GM12878 (cell line): ENCODE data around the gene RAB13. TPM values are rescaled to one million over a fixed set of nuclear protein-coding genes. Genes with fewer than 3 reads are reported as not detected.

Experiments used
- BHLHE40 ChIP-seq, 2 experiments: fragments of 450-650 bp in 1 of 2; IDR thresholded peaks; 2 replicates each; pipeline ENCODE4 v1.6.1; 2011 to 2017; ENCODE audit warnings: low read depth in 2 of 2, borderline replicate concordance in 1 of 2, improper control_type of control experiment in 1 of 2, low read length in 1 of 2, mild to moderate bottlenecking in 1 of 2
- CBFB ChIP-seq: IDR thresholded peaks from 2 replicates; pipeline ENCODE4 v1.6.1; 2016; ENCODE audit warnings: antibody characterized with exemption, low read depth
- LARP7 ChIP-seq: fragments of 450-650 bp; IDR thresholded peaks from 2 replicates; pipeline ENCODE4 v1.6.1; 2017; ENCODE audit warnings: mild to moderate bottlenecking
- MTA3 ChIP-seq: IDR thresholded peaks from 2 replicates; pipeline ENCODE4 v1.6.1; 2012; ENCODE audit warnings: low read length, inconsistent platforms, borderline replicate concordance
- RAD21 ChIP-seq: IDR thresholded peaks from 2 replicates; pipeline ENCODE4 v1.6.1; 2011; ENCODE audit warnings: mild to moderate bottlenecking, low read depth, low read length, moderate library complexity; ENCODE audit not compliant: insufficient read depth
- RUNX3 ChIP-seq: IDR thresholded peaks from 2 replicates; pipeline ENCODE4 v1.6.1; 2012; ENCODE audit warnings: low read length, inconsistent platforms
- SMARCA5 ChIP-seq: fragments of 450-650 bp; IDR thresholded peaks from 2 replicates; pipeline ENCODE4 v1.6.1; 2017; ENCODE audit warnings: mild to moderate bottlenecking
- YY1 ChIP-seq: IDR thresholded peaks from 2 replicates; pipeline ENCODE4 v1.6.1; 2011; ENCODE audit warnings: low read depth, mild to moderate bottlenecking, low read length
- polyA plus RNA-seq, 11 experiments: library from polyadenylated mRNA; depleted of rRNA in 4 of 11; unstranded in 6 of 11; stranded (reverse) in 5 of 11; fragments of >200 nt; fragmentation: Nextera tagmentation in 4 of 11; fragmentation: Illumina TruSeq in 1 of 11; extraction: Ambion mirVana in 4 of 11; extraction: Trizol in 1 of 11; gene quantifications; 1 replicate in 1 of 11; 2 replicates in 10 of 11; pipeline versions ENCODE4 v1.2.1 to v1.2.3, GENCODE V29; 2011 to 2016; ENCODE audit warnings: inconsistent platforms in 2 of 11, missing spikeins in 2 of 11, low read depth in 1 of 11
- total RNA-seq, 4 experiments: library from RNA; depleted of rRNA in 3 of 4; stranded (reverse); fragments of >200 nt in 3 of 4; fragmentation: Illumina TruSeq in 1 of 4; extraction: Trizol in 1 of 4; gene quantifications; 2 replicates each; pipeline versions ENCODE4 v1.2.1 to v1.2.3, GENCODE V29; 2013 to 2021
- TF ChIP-seq, protein P1 (sequence below): IDR thresholded peaks from 2 replicates; pipeline ENCODE4 v1.6.1; 2012; ENCODE audit warnings: mild to moderate bottlenecking, low read depth, low read length
- TF ChIP-seq, protein P2 (sequence below): fragments of 450-650 bp; IDR thresholded peaks from 2 replicates; pipeline ENCODE4 v1.6.1; 2017; ENCODE audit warnings: mild to moderate bottlenecking, low read depth, inconsistent platforms; ENCODE audit not compliant: poor library complexity, severe bottlenecking

Gene RAB13
- total and polyA plus RNA-seq, 10 of the 15 experiments (the other 5 are each of a cell fraction or from before 2014, with no cell fraction given): 0.75 to 30.7 (median 15.9) TPM

DNA sequence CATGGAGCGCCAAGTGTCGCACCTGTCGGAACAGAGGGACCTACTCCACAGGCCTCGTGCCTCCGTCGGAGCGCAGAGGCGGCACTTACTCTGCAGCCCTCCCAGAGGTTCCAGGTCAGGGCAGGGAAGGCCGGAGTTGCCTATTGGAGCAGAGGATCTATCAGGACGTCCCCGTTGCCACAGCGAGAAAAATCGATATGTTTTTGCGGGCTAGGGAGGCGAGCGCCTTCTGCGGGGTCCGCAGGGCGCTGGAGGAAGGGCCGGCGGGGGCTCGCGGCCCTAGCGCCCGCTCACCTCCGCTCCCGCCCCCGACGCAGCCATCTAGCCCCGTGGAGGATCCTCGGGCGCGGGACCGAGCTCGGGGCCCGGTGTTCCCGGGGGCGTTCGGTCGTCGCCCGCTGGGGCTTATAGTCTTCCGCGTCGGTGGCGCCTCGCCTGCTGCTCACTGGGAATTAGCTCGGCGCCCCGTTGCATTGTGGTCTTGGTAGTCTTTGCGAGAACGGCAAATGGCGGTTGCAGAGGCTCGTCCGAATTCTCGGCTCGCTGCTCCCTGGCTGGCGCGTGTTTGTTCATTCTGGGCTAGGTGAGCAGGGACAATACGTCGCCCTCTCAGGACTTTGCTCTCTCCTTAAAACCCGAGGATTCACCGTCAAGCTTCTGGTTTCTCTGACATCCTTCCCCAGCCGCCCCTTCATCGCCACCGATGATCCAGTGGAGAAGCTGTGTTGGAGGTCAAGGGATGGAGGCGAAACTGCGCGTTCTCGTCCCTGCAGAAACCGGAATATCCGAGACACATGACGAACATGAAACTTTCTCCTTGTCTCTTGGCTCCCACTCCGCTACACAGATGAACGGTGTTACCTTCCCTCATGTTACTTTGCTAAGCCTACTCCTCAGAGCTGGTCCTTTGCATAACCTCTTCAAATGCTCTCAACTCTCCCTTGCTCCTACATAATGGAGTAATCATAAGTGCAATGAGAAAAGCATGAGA, 8.6 kb downstream of the RAB13 start, which contains the start of gene JTB (continued):
- no peak for TF ChIP-seq RAD21
- peak in 1 of 2 experiments; percentile 6; a peak in 1 of 4 replicates for TF ChIP-seq BHLHE40 (IDR thresholded peaks at IDR 0.05; ENCODE audit: borderline replicate concordance in 1 of 2, low read depth in 2 of 2, low read length in 1 of 2)
- TF ChIP-seq YY1: peak; percentile 97
- TF ChIP-seq, protein P1, sequence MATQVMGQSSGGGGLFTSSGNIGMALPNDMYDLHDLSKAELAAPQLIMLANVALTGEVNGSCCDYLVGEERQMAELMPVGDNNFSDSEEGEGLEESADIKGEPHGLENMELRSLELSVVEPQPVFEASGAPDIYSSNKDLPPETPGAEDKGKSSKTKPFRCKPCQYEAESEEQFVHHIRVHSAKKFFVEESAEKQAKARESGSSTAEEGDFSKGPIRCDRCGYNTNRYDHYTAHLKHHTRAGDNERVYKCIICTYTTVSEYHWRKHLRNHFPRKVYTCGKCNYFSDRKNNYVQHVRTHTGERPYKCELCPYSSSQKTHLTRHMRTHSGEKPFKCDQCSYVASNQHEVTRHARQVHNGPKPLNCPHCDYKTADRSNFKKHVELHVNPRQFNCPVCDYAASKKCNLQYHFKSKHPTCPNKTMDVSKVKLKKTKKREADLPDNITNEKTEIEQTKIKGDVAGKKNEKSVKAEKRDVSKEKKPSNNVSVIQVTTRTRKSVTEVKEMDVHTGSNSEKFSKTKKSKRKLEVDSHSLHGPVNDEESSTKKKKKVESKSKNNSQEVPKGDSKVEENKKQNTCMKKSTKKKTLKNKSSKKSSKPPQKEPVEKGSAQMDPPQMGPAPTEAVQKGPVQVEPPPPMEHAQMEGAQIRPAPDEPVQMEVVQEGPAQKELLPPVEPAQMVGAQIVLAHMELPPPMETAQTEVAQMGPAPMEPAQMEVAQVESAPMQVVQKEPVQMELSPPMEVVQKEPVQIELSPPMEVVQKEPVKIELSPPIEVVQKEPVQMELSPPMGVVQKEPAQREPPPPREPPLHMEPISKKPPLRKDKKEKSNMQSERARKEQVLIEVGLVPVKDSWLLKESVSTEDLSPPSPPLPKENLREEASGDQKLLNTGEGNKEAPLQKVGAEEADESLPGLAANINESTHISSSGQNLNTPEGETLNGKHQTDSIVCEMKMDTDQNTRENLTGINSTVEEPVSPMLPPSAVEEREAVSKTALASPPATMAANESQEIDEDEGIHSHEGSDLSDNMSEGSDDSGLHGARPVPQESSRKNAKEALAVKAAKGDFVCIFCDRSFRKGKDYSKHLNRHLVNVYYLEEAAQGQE: no peak
- TF ChIP-seq CBFB: peak; percentile 58; the same call in 1 of the 2 replicates
- TF ChIP-seq SMARCA5: 0 out of 2 replicates have a peak, but pooled peaks have one; percentile 68
- TF ChIP-seq MTA3: no peak
- TF ChIP-seq, protein P2, sequence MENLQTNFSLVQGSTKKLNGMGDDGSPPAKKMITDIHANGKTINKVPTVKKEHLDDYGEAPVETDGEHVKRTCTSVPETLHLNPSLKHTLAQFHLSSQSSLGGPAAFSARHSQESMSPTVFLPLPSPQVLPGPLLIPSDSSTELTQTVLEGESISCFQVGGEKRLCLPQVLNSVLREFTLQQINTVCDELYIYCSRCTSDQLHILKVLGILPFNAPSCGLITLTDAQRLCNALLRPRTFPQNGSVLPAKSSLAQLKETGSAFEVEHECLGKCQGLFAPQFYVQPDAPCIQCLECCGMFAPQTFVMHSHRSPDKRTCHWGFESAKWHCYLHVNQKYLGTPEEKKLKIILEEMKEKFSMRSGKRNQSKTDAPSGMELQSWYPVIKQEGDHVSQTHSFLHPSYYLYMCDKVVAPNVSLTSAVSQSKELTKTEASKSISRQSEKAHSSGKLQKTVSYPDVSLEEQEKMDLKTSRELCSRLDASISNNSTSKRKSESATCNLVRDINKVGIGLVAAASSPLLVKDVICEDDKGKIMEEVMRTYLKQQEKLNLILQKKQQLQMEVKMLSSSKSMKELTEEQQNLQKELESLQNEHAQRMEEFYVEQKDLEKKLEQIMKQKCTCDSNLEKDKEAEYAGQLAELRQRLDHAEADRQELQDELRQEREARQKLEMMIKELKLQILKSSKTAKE: no peak
- TF ChIP-seq LARP7: no peak
- peak; percentile 46; the same call in 1 of the 2 replicates for TF ChIP-seq RUNX3
